ENCODE results near the gene SLAMF9. TPM values are rescaled to one million over a fixed set of nuclear protein-coding genes. Genes with fewer than 3 reads are reported as not detected.

Gene SLAMF9
- total and polyA plus RNA-seq, 8 donors = not detected

- Histone ChIP-seq H3K36me3 (no peaks in the 10 kb centered on the region), H3K4me3 (no peak overlapping the region), H3K27ac (no peak overlapping the region), H3K27me3 (peaks cover 0 to 7% of the 10 kb centered on the region in 2 donors), H3K4me1 (no peaks in the 10 kb centered on the region), H3K9me3 (no peaks in the 10 kb centered on the region)
- intact Hi-C loops (cut with DNase I) = no loop called here
- DNase-seq (no peak), ATAC-seq (no peak)
- no peak for TF ChIP-seq CTCF (IDR thresholded peaks at IDR 0.05)
Measured at GRCh38 chr1:159983681-159984080, 29.6 kb upstream of the SLAMF9 start.

- H3K4me1 ChIP-seq = no peaks in the 10 kb centered on the region
- DNase-seq (no peak), ATAC-seq (no peak)
- intact Hi-C loops (cut with DNase I) = no loop called here
- no peak for TF ChIP-seq CTCF (IDR thresholded peaks at IDR 0.05)
- peaks cover 0 to 13% of the 10 kb centered on the region in 2 donors for H3K27me3 ChIP-seq
- no peak overlapping the region for H3K4me3 ChIP-seq
- H3K36me3 ChIP-seq = no peaks in the 10 kb centered on the region
- H3K27ac ChIP-seq = no peak overlapping the region
- no peaks in the 10 kb centered on the region for H3K9me3 ChIP-seq
Measured at GRCh38 chr1:159982280-159982679, 28.2 kb upstream of the SLAMF9 start.

- intact Hi-C loops (cut with DNase I) = no loop called here
- no peaks in the 10 kb centered on the region for H3K36me3 ChIP-seq
- ATAC-seq (no peak), DNase-seq (no peak)
- H3K4me3 ChIP-seq = no peak overlapping the region
- H3K9me3 ChIP-seq = no peaks in the 10 kb centered on the region
- no peak overlapping the region for H3K27ac ChIP-seq
- TF ChIP-seq CTCF (IDR thresholded peaks at IDR 0.05) = no peak
- peaks cover 0 to 16% of the 10 kb centered on the region in 2 donors for H3K27me3 ChIP-seq
- no peaks in the 10 kb centered on the region for H3K4me1 ChIP-seq
Measured at GRCh38 chr1:159981351-159982055, 27.5 kb upstream of the SLAMF9 start.

GRCh38 chr1:159980786-159981185 lies 26.7 kb upstream of the SLAMF9 start:
- no peaks in the 10 kb centered on the region for H3K36me3 ChIP-seq
- H3K9me3 ChIP-seq = no peaks in the 10 kb centered on the region
- DNase-seq (no peak), ATAC-seq (no peak)
- H3K4me3 ChIP-seq = no peak overlapping the region
- H3K27ac ChIP-seq = no peak overlapping the region
- no peaks in the 10 kb centered on the region for H3K4me1 ChIP-seq
- TF ChIP-seq CTCF (IDR thresholded peaks at IDR 0.05) = no peak
- peaks cover 0 to 16% of the 10 kb centered on the region in 2 donors for H3K27me3 ChIP-seq
- intact Hi-C loops (cut with DNase I) = no loop called here

GRCh38 chr1:159980076-159980475 lies 26.0 kb upstream of the SLAMF9 start:
- H3K36me3 ChIP-seq = no peaks in the 10 kb centered on the region
- no peak for TF ChIP-seq CTCF (IDR thresholded peaks at IDR 0.05)

More at GRCh38 chr1:159980076-159980475, 26.0 kb upstream of the SLAMF9 start:
- intact Hi-C loops (cut with DNase I) = no loop called here
- DNase-seq (no peak), ATAC-seq (no peak)
- Histone ChIP-seq H3K9me3 (no peaks in the 10 kb centered on the region), H3K27me3 (peaks cover 0 to 23% of the 10 kb centered on the region in 2 donors), H3K4me1 (no peaks in the 10 kb centered on the region), H3K4me3 (no peak overlapping the region), H3K27ac (no peak overlapping the region)
